Endothelial cell of umbilical vein (primary cell): ENCODE data around the gene NUDC.

ENCODE experiments used
- CTCF ChIP-seq, 2 donors: IDR thresholded peaks; 1 replicate in 1 of 2; 2 replicates in 1 of 2; pipeline ENCODE4 v1.5.1; 2011; ENCODE audit warnings: low read length in 2 of 2, mild to moderate bottlenecking in 2 of 2, moderate library complexity in 2 of 2, control low read depth in 1 of 2, inconsistent platforms in 1 of 2, low read depth in 1 of 2; ENCODE audit not compliant: insufficient read depth in 1 of 2; ENCODE audit errors: extremely low read depth in 1 of 2
- EZH2 ChIP-seq: IDR thresholded peaks from 2 replicates; pipeline ENCODE4 v1.6.1; 2012; ENCODE audit warnings: borderline replicate concordance, low read depth, mild to moderate bottlenecking, moderate library complexity, low read length, inconsistent platforms; ENCODE audit not compliant: severe bottlenecking
- FOS ChIP-seq: IDR thresholded peaks from 2 replicates; pipeline ENCODE4 v1.6.1; 2011; ENCODE audit warnings: mild to moderate bottlenecking, low read length, moderate library complexity, borderline replicate concordance; ENCODE audit not compliant: insufficient read depth
- JUN ChIP-seq: IDR thresholded peaks from 2 replicates; pipeline ENCODE4 v1.6.1; 2011; ENCODE audit warnings: borderline replicate concordance, low read depth; ENCODE audit not compliant: insufficient read length, insufficient read depth
- MYC ChIP-seq: IDR thresholded peaks from one replicate; pipeline ENCODE4 v1.6.1; 2011; ENCODE audit warnings: mild to moderate bottlenecking, low read depth, low read length
- POLR2A ChIP-seq: IDR thresholded peaks from 2 replicates; pipeline ENCODE4 v1.6.1; 2012; ENCODE audit warnings: low read depth, mild to moderate bottlenecking, control low read depth, low read length
- POLR2AphosphoS5 ChIP-seq: IDR thresholded peaks from 2 replicates; pipeline ENCODE4 v1.6.1; 2012; ENCODE audit warnings: low read depth, mild to moderate bottlenecking, control low read depth, low read length, moderate library complexity; ENCODE audit not compliant: insufficient read depth

GRCh38 chr1:26994787-26995517, 73.4 kb downstream of the NUDC start:
- TF ChIP-seq EZH2 (no peak), CTCF (IDR thresholded peaks at IDR 0.05; ENCODE audit: extremely low read depth in 1 of 2, insufficient read depth in 1 of 2, low read depth in 1 of 2, low read length in 2 of 2) (no peak), MYC (no peak), POLR2A (no peak), FOS (no peak), POLR2AphosphoS5 (no peak), JUN (no peak)
